Glomerular visceral epithelial cell (primary cell): ENCODE data around the gene KISS1R.

Experiments
- DNase-seq: peaks from one replicate; pipeline ENCODE4 v3.0.0-alpha.2; 2016; ENCODE audit errors: extremely low spot score

The KISS1R gene

DNA sequence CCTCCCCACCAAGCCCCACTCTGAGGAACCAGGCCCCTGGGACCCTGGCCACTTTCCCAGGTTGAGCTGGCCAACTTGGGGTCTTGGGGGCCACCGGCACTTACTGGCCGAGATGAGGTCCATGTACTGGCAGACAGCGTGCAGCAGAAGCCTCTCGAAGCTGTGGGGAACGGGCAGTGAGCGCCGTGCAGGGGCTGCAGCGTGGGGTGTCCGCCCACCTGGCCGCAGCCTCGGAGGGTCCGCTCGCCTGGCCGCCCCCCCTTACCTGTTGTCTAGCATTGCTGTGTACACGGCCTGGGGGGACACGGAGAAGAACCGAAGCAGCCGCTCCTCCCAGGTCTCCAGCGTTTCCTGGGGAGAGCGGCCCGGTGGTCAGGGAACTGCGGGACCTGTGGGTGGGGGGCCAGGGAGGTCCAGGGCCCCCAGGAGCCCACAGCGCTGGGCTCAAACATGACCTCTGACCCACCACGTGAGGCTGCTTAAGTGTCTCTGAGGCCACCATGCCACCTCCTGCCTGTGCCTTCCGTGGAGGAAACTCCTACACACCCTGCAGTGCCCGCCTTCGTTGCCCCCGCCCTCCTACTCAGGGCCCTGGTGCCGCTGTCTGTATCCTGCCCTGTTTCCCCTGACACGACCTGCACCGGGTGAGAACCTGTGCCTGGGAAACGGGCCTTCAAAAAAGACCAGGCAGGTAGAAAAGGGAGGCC is 17.6 kb upstream of the KISS1R start:
- DNase-seq, result no peak

DNA sequence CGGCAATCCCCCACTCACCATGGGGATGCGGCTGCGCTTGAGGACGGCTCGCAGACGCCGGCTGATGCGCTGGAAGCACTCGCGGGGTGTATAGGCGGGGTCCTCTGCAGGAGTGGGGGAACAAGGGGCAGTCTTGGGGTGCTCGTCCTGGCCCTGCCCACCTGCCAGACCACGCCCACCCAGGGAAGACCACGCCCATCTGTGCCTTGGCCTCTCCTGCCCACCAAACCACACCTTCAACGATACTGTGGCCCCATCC is 17.2 kb upstream of the KISS1R start:
- DNase-seq, result no peak

DNA sequence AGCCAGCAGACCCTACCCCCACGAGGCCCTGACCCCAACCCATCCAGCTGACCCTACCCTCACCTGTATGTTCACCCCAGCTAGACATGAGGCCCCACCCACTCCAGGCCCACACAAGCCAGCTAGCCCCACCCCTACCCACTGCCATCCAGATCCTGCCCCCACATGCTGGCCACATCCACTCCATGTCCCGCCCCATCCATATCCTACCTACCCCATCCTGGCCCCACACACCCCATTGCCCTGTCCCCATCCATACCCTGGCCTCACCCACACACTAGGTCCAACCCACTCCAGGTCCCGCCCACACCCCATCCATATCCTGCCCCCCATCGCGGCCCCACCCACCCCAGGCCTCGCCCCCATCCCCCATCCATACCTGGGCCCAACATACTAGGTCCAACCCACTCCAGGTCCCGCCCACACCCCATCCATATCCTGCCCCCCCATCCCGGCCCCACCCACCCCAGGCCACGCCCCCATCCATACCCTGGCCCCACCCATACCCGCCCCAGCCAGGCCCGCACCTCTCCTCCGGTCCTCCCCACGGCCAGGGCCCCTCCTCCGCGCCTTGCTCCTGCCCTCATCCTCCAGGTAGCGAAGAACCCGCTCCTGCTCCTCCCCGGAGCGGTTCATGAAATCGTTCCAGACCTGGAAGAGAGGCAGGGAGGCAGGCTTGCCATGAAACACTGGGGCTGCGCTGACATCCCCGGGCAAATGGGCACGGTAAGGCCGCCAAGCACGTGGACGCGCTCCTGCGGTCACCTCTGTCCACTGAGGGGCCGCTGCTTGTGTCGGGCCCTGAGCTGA is 16.6 kb upstream of the KISS1R start:
- DNase-seq, result no peak

DNA sequence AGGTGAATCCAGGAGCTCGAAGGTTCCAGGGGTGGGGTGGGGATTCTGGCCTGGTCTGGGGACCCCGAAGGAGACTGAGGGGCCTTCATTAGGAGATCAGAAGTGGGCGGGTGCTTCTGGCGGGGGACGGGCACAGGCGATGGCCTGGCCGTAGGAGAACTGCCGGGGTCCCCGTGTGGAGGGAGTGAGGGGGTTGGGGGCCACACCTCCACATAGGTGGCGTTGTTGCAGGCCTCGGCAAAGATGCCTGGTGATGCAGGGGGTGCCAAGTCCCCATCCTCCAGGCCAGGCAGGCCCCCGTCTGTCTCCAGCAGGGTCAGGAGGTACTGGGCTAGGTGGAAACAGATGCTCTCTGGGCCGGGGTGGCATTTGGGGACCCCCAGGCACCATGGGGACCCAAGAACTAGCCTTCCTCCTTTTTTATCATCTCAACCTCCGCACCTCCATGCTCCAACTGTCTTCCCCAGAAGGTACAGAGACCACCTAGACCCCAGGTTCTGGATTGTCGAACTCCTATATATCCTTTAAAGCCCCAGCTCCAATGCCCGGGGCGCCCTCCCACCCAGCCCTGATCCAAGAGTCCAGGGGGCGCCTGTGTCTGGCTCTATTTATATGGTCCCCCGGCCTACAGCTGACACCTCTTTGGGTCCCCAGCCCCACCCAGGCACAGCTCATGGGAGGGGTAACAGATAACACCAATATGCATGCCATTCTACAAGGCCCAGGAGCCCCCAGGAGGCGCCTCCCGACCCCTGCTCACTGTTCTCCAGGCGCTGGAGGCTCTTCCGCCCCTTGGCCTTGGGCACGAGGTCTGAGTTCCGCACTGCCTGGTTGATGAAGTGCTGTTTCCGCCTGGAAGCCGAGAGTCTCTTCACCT is 15.7 kb upstream of the KISS1R start:
- no peak for DNase-seq

DNA sequence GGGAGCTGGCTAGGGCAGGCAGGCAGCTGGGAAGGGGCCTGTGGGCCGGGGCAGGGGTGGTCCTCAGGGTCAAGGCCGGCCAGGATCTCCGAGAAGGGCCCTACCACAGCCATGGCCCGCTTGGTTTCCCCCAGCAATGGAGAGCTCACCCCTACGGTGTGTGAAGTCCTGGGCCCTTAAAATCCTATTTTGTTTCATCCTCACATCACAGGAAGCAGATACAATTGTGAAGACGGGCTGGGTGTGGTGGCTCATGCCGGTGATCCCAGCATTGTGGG is 15.1 kb upstream of the KISS1R start:
- DNase-seq, result no peak

DNA sequence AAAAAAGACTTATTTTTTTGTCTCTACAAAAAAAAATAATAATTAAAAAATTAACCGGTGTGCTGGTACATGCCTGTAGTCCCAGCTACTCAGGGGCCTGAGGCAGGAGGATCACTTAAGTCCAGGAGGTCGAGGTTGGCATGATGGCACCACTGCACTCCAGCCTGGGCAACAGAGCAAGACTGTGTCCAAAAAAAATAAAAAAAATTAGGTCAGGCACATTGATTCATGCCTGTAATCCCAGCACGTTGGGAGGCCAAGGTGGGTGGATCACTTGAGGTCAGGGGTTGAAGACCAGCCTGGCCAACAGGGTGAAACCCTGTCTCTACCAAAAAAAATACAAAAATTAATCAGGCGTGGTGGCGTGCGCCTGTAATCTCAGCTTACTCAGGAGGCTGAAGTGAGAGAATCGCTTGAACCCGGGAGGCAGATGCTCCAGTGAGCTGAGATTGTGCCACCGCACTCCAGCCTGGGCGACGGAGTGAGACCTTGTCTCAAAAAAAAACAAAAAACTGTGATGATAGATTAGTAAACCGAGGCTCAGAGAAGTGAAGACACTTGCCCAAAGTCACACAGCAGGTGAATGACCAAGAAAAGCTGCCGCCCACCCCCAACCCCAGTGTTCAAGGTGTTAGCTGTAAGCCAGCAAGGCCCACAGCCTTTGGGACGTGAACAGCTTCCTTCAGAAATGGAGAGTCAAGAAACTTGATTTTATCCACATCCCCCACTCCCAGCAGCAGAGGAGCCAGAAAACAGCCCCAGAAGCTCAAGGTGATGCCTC is 14.5 kb upstream of the KISS1R start:
- no peak for DNase-seq

DNA sequence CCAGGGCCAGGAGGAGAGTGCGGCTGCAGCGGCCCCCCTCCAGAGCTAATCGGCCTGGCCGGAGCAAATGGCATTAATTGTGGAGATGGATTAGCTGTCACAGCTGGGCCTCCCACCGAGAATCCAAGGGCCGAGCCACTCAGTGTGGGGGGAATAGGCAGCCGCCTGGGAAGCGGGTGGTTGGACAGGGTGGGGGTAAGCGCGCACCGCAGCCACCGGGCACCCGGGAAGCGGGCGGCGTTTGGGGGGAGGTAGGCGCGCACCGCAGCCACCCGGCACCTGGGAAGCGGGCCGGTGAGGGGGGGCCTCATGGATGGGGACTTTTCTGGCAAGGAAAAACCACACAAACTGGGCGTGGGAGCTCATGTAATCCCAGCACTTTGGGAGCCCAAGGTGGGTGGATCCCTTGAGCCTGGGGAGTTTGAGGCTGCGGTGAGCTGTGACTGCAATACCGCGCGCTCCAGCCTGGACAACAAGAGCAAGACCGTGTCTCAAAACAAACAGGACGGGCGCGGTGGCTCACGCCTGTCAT is 13.8 kb upstream of the KISS1R start:
- DNase-seq, result no peak

DNA sequence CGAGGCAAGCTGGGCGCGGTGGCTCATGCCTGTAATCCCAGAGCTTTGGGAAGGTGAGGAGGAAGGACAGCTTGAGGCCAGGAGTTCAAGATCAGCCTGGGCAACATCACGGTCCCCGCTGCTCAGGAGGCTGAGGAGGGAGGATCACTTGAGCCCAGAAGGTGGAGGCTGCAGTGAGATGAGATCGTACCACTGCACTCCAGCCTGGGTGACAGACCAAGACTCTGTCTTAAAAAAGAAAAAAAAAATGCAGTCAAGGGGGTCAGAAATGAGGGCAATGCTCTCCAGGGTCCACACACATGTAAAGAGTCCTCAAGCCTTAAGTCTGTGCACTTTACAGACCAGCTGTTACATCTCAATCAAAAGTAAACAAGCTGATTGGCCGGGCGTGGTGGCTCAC is 12.6 kb upstream of the KISS1R start:
- no peak for DNase-seq

DNA sequence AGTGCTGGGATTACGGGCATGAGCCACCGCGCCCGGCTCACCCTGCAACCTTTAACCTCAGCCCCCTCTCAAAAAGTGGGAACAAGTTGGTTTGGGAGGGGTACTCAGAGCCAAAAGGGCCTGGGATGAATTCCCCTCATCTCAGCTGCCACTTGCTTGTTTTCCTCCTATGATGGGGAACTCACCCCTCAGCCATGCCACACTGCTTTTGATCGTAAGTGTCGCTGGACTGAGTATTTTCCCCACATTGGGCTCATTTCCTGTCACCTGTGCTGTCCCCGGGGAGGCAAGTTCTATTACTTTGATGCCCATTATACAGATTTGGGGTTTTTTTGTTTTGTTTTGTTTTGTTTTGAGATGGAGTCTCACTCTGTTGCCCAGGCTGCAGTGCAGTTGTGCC is 10.7 kb upstream of the KISS1R start:
- DNase-seq, result no peak

DNA sequence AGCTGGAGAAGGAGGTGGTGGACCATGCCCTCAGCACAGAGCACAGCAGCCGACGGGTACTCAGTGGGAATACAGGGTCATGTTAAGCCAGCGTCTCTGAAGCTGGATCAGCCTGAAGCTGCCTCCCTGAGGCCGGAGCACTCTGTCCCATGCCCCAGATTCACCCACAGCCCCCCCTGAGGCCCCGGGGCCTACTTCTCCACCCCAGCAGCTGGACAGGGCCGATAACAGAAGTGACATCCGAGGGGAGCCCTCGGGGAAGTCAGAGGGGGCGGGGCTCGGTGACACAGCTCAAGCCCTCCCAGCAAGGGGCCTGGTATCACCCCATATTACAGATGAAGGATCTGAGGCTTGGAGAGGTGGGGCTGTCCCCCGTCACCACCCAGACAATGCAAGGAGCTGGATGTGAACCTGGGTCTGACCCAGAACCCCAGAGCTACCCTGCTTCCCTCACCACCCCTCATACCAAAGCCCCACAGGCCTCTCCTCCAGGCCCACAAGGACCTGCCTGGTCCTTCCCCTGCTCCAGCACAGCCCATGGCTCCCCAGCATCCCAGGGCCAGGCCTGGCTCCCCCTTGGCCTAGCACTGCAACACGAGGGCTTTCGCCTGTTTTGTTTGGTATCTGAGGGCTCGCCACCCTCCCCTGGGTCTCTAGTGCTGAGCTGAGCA is 9.8 kb upstream of the KISS1R start:
- no peak for DNase-seq

DNA sequence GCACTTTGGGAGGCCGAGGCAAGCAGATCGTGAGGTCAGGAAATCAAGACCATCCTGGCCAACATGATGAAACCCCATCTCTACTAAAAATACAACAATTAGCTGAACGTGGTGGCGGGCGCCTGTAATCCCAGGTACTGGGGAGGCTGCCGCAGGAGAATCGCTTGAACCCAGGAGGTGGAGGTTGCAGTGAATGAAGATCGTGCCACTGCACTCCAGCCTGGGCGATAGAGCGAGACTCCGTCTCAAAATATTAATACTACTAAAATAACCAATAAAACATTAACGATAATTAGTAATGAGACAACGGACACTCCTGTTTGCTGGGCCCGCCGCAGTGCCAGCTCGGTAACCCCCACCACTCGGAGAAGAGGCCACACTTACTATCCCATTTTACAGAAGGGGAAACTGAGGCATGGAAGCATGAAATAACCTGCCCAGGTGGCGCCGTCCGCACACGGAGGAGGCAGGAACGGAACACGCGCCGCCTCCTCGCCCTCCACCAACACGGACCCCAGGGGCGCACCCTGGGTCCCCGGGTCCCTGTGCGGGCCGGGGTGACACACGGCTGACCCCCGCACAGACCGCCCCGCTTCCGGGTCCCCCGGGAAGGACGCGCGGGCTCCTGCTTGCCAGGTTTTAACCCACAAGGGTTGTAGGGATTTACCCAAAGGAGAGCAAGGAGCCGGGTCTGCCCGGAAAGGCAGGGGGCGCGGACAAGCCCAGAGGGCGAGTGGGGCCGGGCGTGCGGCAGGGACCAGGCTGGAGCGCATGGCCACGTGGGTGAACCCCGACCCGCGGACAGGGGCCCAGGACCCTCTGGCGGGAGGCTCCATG is 5.7 kb upstream of the KISS1R start:
- DNase-seq, result no peak

DNA sequence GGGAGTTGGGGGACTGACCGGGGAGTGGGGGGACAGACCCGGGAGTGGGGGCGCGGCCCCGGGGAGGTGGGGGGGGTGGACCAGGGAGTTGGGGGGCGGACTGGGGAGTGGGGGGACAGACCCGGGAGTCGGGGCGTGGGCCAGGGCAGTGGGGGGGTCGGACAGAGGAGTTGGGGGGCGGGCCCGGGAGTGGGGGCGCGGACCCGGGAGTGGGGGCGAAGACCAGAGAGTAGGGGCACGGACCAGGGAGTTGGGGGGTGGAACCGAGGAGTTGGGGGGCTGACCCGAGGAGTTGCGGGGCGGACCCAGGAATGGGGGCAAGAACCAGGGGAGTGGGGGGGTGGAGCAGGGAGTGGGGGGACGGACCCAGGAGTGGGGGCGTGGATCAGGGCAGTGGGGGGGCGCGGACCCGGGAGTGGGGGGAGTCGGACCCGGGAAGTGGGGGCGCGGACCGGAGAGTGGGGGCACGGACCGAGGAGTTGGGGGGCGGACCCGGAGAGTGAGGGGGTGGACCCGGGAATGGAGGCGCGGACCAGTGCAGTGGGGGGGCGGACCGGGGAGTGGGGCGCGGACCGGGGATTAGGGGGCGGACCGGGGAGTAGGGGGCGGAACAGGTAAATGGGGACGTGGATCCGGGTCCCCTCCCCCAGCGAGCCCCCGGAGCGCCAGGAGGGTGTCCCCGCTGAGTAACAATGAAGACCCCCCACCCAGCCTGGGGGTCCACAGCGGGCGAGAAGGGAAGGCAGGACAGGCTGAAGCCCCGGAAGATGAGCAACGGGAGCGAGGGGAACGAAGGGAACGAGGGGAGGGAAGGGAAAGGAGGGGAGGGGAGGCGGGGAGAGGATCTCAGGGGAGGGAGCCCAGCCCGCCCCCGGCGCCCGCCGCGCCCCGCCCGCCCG is 4.7 kb upstream of the KISS1R start:
- DNase-seq, result no peak

DNA sequence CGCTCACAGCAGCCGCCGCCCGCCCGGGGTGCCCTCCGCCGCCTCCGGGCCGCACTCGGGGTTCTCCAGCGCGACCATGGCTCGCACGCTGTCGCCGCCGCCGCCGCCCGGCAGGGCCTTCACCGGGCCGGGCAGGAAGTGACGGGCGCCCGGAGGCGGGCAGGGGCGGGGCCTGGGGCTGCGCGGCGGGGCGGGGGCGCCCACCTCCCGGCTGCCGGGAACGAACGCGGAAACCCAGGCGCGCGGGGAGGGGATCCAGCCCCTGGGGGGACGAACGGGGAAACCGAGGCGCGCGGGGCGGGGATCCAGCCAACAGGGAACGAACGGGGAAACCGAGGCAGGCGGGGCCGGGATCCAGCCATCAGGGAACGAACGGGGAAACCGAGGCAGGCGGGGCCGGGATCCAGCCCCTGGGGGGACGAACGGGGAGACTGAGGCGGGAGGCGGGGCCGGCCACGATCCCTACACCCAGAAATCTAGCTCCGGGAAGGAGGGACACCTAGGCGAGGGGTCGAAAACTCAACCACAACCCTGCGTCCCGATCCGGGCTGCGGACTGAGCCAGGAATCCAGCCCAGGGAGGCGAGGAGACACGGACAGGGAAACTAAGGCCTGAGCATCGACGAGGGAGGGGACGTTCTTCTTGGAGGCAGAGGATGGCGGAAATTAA is 3.9 kb upstream of the KISS1R start, which contains the start of gene R3HDM4:
Gene R3HDM4, minus strand, starts transcription at position 140 of the 669 bp plus-strand sequence. Its CDS starts 62 bp downstream, at position 78.
- peak; percentile 63 for DNase-seq

DNA sequence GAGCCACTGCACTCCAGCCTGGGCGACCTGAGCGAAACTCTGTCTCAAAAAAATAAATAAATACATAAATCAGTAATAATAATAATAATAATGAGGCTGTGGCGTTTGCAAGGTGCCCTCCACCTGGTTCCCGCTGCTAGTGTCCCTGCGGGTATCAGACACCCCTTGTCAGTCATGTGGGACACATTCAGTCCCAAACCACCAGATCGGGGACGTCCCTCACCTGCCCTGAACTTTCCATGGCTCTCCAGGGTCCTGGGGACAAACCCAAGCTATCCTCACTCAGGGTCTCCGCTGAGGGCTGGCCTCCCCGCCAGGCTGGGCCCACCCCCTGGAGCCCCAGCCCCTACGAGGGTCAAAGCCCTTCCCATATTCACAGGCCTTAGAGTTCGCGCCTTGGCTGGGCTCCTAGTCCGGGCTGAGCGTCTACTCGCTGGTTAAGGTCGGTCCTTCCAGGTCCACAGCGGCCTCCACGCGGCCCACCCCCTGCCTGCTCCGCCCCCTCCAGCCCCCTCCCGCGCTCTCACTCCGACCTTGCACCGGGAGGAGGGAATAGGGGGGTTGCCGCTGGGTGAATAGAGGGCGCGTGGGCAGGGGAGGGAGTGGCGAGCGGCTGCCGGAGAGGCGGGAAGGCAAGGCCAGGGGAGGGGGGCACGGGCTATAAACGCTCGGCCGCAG is 349 bp upstream of the KISS1R start:
- DNase-seq, result no peak

DNA sequence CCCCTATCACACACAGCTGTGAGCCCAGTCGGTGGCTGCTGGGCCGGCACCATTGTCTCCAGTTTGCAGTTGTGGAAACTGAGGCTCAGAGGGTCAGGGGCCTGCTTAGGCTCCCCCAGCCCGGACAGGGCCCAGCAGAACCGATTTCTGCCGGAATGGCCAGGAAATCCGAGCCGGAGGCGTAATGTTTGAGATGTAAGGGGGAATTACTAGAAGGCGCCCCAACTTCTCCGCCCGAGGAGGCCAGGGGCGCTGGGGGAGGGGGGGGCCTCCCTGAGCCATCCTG is 962 bp downstream of the KISS1R start:
- no peak for DNase-seq

DNA sequence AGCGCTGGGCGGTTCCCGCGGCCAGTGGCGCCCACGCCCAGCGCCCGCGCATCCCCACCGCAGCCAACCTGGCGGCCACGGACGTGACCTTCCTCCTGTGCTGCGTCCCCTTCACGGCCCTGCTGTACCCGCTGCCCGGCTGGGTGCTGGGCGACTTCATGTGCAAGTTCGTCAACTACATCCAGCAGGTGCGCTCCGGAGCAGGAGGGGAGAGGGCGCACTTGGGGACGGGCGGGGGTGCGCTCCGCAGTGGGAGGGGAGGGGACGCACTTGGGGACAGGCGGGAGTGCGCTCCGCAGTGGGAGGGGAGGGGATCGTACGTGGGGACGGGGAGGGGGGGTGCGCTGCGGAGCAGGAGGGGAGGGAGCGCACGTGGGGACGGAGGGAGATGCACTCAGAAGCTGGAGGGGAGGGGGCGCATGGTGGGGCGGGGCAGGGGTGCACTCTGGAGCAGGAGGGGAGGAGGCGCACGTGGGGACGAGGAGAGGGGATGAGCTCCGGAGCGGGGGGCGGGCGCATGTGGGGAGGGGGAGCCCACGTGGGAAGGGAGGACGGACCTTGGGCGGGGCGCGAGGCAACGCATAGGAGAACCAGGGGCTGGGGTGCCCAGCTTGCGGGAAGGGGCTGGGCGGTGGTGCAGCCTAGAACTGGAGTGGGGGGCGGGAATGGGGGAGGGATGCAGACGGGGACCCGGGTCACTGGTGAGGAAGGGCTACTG is 1.5 kb downstream of the KISS1R start:
- no peak for DNase-seq

DNA sequence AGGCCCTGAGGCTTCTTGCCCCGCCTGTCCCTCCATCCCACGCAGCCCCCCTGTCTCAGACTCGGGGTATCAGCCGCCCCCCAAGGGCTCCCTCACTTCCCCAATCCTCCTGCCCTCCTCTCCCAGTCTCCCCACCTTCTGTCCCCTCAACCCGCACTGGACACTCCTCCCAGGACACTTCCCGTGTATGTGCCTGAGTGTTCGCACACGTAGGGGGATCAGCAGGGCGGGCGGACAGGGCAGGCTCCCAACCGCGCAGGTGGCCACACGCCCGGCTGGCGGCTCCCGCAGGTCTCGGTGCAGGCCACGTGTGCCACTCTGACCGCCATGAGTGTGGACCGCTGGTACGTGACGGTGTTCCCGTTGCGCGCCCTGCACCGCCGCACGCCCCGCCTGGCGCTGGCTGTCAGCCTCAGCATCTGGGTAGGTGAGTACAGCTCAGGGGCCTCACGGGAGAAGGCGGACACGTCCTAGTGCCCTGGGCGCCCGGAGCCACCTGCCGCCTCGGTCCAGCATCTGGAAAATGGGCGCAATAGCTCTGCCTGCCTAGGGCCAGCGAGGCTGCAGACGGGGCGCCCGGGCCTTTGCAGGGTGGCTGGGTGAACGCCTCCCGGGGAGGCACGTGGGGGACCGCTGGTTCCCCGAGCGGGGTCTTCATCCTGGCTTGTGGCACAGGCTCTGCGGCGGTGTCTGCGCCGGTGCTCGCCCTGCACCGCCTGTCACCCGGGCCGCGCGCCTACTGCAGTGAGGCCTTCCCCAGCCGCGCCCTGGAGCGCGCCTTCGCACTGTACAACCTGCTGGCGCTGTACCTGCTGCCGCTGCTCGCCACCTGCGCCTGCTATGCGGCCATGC is 2.3 kb downstream of the KISS1R start:
- peak; percentile 25 for DNase-seq
